NCI-H345 (cell line): Measurements from ENCODE around the gene MRTFA.

ENCODE experiments used
- DNase-seq: peaks from one replicate; lab custom pipeline; 2025; lab: John Stamatoyannopoulos, UW

The MRTFA gene

DNA sequence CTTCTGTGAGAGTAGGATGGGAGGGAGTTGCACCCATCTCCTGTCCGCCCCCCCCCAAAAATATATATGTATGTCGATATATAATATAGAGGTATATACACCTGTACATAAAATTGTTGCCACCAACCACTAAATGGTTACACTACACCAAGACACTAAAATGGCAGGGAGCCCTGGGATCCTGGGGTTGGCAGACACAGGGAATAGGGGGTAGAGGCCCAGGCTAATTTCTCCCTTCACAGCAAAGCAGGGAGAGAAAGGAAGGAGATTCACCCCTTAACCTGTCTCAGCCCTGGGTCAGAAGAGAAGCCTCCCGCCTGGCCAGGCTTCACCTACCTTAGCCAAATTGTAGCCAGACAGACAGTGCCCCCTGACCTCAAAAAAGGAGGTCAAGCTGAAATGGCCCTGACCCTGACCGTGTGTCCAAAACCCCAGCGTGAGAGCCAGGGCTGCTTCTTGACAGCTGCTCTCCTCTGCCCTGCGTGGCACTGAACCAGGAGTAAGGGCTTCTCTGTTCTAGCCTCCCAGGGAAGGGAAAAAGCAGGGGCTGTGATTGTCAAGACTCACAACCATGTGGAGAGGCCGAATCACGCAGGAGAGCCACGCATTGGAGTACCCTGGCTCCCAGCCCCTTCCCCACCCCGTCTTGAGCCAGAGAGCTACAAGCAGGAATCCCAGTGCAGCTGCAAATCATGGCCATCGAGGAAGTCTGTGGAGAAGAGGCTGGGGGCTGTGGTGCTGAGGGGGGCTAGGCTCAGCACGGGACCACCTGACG, 225.6 kb downstream of the MRTFA start:
- DNase-seq: no peak

DNA sequence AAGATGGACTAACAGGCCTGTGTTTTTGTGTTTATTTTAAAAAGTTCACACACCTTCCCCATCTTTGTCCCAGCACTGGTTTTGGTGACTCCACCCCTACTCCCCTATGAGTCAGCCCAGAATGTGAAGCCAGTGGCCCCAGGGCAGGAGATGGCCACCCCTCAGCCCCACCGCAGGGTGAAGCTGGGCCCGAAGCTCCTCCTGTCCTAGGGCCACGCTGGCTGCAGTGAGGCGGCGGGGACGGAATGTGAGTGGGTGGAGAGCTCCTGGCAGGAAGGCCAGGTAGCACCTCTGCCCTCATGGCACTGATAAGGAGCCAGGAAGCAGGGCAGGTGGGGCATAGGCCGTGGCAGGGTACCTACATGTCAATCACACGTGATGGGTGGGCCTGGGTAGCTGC, 226.2 kb downstream of the MRTFA start:
- DNase-seq: no peak

DNA sequence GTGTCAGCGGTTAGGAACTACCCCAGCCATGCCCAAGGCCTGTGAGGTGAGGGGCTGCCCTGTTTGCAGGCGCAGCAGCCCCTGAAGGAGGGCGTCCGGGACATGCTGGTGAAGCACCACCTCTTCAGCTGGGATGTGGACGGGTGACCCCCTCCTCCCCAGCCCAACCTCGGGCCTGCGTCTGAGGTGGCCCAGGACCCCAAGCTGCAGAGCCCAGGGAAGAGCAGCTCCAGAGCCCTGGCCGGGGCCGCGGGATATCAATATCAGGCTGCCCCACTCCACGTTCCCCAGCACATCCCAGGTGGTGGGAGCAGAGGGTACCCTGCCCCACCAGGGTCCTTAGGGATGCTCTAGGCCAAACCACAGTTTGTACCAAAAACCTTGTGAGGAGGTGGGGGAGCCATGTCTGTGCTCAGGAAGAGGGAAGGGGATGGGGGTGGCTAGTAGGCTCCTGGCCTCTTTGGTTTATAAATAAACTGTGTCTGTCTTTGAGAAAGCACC, 226.9 kb downstream of the MRTFA start:
- no peak for DNase-seq

DNA sequence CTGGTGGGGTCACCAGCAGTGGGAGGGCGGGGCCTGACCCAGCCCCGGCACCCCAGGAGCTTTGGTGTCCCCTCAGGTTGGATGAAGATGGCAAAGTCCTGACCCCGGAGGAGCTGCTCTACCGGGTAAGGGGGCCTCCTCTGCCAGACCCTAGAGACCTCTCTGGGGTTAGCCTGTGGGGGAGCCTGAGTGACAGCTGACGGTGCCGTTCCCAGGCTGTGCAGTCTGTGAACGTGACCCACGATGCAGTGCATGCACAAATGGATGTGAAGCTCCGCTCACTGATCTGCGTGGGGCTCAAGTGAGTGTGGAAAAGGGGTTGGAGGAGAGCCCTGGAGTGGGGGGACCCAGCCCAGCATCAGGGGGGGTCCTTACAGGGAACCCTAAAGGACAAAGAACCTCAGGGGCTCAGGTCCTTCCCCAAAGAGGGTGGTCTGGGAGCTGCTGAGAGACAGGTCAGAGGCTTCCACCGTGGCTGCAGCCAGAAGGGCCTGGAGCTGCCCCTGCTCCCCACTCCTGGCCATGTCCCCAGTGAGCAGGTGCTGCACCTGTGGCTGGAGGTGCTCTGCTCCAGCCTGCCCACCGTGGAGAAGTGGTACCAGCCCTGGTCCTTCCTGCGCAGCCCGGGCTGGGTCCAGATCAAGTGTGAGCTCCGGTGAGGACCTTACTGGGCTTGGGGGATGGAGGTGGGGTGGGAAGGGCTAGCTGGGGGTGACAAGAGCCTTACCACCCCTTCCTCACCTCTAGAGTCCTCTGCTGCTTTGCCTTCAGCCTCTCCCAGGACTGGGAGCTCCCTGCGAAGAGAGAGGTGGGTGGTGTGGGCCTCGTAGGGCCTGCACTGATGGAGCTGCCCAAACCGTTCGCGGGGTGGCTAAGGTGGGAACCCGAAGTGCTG, 227.6 kb downstream of the MRTFA start:
- DNase-seq: no peak

DNA sequence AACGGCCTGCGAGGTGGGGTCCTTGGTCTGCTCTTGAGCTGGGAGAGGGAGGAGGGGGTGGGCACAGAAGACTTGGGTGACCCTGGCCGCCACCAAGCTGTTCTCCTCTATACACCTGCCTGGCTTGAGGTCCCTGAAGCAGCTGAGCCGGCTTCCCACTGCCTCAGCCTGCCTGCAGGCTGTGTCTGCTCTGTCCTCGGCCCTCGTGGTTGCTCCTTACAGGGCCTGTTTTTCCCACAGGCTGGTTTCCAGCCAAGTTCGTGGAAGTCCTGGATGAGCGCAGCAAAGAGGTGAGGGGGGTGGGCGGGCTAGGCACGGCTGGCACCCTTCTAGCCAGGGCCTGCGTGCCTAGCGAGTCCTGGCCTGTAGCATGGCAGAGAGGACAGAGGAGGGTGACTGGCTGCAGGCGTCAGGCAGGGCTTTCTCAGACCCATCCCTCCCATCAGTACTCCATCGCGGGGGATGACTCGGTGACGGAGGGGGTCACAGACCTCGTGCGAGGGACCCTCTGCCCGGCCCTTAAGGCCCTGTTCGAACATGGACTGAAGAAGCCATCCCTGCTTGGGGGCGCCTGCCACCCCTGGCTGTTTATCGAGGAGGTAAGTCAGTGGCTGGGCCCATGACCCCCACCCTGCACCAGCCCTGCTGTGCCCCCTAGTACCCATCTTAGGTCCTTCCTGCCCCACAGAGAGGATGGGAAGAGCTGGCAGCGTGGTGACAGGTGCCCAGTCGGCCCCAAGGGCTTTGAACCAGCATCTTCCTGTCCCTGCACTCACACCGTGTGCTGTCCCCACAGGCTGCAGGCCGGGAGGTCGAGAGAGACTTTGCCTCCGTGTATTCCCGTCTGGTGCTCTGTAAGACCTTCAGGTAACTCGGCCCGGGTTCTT, 228.4 kb downstream of the MRTFA start:
- DNase-seq: no peak

DNA sequence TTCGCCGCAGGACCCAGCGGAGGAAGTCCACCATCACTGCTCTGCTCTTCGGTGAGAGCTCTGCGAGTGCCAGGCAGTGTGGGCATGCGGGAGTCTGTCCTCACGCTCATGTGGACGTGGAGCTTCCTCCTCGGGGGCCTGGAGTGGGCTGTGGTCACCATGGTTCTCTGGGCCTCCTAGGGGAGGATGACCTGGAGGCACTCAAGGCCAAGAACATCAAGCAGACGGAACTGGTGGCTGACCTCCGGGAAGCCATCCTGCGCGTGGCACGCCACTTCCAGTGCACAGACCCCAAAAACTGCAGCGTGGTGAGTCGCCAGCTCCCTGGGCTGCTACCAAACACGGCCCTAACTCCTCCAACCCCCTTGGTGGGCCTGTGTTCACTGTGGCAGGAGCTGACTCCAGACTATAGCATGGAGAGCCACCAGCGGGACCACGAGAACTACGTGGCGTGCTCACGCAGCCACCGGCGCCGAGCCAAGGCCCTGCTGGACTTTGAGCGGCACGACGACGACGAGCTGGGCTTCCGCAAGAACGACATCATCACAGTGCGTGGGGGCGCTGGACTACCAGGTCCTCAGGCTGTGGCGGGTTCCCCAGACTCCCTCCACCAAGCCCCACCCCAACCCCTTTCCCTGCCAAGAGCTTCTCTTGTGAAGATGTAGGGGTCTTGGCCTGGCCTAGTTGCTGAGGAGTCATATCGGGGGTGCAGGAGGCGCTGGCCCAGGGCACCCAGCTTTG, 229.3 kb downstream of the MRTFA start:
- no peak for DNase-seq

DNA sequence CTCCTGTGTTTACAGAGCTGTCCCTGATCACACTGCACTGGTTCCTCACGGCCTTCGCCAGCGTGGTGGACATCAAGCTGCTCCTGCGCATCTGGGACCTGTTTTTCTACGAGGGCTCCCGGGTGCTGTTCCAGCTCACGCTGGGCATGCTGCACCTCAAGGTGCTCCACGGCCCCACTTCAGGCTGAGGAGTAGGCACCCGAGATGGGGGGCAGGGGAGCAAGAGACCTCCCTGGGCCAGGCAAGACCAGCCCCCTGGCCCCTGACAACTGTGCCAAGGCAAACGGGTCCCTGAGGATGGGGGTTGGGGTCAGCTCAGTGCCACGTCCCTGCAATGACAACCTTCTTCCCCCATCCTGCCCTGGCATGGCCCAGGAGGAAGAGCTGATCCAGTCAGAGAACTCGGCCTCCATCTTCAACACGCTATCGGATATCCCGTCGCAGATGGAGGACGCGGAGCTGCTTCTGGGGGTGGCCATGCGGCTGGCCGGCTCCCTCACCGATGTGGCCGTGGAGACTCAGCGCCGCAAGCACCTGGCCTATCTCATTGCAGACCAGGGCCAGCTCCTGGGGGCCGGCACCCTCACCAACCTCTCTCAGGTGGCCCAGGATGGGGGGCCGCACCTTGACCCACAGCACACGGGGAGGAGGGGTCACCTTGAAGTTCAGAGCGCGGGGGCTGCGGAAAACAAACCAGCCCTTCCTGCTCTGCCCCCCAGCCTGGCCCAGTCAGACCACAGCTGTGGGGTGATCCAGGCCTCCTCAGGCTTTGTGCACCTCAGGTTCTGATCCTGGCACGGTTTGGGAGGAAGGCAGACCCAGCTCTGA, 230.2 kb downstream of the MRTFA start:
- DNase-seq: no peak

DNA sequence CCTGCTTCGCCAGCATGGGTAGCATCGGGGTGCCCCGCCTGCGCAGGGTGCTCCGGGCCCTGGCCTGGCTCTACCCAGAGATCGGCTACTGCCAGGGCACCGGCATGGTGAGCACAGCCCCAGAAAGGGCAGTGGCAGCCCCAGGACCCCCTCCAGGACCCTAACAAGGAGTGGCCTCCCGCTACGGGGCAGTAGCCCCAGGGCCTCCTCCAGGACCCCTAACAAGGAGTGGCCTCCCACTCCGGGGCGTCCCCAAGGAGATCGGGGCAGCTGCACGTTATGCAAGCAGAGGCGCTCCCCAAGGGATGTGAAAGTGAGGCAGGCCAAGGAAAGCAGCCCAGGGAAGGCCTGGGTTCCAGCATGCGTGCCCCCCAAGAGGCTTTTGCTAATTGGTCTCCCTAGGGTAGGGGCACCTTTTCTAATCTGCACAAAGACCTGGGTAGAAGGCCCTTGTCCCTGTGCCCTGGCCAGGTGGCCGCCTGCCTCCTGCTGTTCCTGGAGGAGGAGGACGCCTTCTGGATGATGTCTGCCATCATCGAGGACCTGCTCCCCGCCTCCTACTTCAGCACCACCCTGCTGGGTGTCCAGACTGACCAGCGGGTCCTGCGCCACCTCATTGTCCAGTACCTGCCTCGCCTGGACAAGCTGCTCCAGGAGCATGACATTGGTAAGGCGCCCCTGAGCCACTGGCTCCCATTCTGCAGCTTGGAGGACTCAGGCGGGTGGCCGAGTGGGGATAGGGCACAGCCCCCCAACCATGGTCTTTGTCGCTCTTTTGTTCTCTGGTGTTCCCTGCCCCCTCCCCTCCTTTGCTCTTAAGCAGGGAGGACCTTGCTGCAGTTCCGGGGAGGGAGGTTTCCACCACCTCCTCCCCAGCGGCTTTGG, 231.1 kb downstream of the MRTFA start:
- DNase-seq: no peak

DNA sequence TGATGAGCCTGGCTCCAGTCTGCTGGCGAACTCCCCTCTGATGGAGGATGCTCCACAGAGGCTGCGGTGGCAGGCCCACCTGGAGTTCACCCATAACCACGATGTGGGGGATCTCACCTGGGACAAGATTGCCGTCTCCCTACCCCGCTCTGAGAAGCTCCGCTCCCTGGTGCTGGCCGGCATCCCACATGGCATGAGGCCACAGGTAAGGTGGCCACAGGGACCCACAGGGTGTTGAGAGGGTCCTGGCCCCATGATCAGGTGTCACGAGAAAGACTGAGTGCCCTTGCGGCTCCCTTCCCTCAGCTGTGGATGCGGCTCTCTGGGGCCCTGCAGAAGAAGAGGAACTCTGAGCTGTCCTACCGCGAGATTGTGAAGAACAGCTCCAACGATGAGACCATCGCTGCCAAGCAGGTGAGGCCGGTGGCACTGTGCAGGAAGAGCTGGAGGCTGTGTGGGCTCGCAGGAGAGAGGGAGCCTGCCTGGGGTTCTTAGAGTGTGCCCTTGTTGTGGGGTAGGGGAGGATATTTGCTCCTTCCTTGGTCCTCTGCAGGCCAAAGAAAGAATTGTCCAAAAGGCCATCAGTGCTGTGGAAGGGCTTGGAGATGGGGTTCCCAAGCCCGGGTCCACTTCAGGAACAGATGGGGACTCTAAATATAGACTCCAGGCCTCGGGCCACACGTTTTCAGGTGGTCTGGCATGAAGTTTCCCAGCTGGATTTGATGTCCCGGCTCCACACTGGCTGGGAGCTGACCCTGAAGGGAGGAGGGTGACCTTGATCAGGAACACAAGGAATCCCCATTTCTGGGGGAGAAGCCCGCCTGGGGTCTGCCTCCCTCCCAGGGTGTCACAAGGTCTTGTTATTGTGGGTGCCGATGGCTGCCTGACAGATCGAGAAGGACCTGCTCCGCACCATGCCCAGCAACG, 232.0 kb downstream of the MRTFA start:
- DNase-seq: no peak

DNA sequence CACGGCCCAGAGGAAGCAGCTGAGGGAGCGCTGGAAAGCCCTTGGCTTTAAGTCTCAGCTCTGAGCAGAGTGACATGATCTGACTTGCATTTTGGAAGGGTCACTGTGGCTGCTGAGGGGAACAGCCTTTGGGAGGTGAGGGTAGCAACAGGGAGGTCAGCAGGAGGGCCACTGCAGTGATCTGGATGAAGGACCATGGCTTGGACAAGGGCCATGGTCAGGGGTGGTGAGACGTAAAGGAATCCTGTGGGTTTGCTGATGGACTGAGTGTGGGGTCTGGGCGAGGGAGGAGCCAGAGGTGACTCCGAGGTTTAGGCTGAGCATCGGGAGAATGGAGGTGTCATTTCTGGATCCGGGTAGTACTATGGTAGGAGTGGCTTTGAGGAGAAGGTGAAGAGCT, 232.9 kb downstream of the MRTFA start:
- DNase-seq: no peak

DNA sequence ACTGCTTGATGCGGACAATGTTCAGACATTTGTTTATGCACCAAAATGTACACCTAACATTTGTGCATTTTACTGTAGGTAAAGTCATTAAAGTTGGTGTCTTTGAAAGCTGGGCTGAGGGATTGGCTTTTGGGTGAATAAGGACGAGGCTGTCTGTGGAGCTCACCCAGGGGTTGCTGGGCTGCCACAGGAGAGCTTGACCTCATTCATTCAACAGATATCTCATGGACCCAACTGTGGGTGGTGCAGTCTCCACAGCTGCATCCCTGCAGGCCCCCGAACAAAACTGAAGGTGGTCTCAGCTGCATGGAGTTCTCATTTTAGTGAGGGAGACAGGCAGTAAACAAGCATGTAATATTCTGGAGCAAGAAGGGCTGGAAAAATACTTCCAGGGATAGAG, 233.4 kb downstream of the MRTFA start:
- DNase-seq: no peak

DNA sequence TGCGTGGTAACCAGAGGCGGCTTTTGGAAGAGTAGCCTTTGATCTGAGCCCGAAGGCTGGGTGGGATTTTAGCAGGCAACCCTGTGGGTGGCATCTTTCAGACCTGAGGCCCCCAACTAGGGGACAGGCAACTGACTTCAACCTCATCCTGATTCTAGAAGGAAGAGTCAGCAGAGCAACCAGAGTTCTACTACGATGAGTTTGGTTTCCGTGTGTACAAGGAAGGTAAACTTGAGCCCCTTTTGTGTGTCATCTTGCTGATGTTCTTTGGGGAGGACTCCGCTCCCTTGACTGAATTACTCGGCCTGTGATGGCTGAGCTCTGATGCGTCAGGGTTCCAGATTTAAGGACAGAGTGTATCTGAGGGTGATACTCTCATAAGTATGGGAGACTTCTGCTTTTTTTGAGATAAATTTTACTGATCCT, 234.5 kb downstream of the MRTFA start:
- DNase-seq: no peak

DNA sequence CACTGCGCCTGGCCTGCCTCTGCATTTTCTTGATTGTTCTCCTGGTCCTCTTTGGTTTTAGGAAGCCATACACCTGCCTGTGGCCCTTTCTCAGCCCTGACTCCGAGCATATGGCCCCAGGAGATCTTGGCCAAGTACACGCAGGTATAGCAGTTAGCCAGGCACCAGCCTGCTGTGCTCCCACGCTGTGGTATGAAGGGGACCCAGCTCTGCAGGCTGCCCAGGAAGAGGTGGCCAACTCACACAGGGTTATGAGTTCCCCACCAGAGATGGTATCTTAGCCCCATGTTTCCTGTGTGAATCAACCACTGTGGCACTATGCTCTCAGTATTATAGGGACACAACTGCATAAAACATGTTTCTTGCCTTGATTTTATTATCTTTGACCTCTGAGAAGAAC, 235.0 kb downstream of the MRTFA start:
- DNase-seq: no peak

DNA sequence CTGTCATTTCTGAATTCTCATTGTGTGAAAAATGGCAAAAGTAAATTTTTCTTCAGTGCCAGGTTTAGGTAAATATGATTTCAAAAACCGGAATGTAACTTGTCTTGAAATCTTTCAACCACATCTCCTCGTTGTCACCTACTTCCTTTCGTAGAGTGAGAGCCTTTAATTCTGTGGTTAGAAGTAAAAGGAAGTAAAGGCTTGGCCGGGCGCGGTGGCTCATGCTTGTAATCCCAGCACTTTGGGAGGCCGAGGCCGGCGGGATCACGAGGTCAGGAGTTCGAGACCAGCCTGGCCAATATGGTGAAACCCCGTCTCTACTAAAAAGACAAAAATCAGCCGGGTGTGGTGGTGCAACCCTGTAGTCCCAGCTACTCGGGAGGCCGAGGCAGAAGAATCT, 236.4 kb downstream of the MRTFA start:
- no peak for DNase-seq

DNA sequence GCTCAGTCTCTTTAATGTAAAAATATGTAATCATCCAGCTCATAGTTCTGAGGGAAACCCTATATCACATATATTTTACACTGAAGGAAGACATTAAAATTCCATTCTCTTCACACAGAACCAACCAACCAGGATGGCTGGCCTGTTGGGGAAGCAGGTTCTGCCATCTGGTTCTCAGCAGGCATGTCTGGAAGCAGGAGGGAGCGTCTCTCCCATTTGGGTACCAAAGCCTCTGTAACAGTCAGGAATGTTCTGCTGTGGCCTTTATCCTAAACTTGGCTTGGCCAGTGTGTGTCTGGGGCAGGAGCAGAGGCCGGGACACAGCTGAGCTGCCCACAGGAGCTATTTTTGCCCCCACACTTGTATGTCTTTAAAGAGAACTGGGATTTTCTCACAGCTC, 236.9 kb downstream of the MRTFA start:
- DNase-seq: no peak

DNA sequence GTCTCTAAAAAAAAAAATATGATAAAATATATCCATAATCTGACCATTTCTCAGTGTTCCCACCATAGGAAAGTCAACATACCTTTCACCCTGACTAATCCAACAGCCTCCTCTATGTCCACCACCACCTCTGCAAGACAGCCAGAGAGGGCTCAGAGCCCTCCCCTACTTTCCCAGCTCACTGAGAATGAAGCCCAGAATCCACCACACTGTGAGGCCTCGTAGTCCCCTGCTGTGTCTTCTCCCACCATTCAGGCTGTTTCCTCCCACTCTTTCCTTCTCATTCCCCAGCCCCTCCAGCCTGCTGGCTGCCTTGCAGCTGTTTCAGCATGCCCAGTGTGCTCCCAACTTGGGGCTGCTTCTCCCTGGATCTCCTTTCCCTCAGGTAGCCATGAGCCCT, 239.1 kb downstream of the MRTFA start:
- DNase-seq: peak; percentile 1

DNA sequence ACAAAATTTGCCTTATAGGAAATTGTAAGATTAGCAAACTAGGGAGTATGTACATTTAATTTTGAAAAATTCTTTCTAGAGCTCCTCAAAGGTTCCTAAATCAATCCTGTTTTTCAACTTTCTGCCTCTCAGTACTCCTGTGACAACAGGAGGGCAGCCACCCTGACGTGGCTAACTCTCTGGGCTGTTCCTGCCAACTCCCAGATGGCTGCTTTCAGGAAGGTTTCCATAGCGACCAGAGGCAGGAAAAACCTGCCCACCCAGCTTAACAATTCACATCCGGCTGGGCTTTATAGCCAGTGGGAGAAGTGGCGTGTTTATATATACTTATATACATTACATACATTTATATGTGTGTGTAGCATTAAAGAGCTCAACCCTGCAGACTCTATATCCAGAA, 239.6 kb downstream of the MRTFA start:
- peak; percentile 68 for DNase-seq

DNA sequence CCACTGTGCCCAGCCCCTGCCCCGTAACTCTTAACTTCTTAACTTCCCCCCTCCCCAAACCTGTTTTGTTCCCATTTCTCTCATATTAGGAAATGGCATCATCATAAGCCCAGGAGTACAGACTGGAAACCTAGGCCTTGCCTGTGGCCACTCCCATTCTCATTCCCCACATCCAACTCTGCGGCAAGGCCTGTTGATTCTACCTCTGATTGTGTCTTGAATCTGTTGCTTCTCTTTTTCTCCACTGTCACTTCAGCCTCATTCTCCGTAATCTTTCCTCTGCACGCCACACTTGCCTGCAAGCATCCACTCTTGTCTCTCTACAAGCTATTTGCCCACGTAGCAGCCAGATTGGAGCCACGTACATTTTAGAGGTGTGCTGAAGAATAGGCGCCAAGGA, 240.9 kb downstream of the MRTFA start:
- DNase-seq: no peak
